ENCODE measurements around the gene DOCK3.

Gene DOCK3

GRCh38 chr3:51380601-51381332 is 706.0 kb downstream of the DOCK3 start:
- Histone ChIP-seq H3K27ac (replicated peaks) (no peak overlapping the region), H3K27me3 (ENCODE audit: insufficient read depth, poor library complexity, severe bottlenecking) (no peaks in the 10 kb centered on the region), H3K4me3 (replicated peaks; ENCODE audit: insufficient read depth, low read length) (no peak overlapping the region)
- TF ChIP-seq SPI1 (IDR thresholded peaks at IDR 0.05; ENCODE audit: borderline replicate concordance, low read depth) (no peak), POLR2AphosphoS5 (IDR thresholded peaks at IDR 0.05; ENCODE audit: low read depth) (no peak), REST (IDR thresholded peaks at IDR 0.05; ENCODE audit: insufficient replicate concordance, low read depth) (no peak), CTCF (IDR thresholded peaks at IDR 0.05; ENCODE audit: insufficient read depth, low read length) (no peak), GABPA (IDR thresholded peaks at IDR 0.05; ENCODE audit: low read depth) (no peak)
- DNase-seq (ENCODE audit: low read depth in 1 of 2, low spot score in 1 of 2), result no peak

GRCh38 chr3:51381333-51381705 is 706.6 kb downstream of the DOCK3 start:
- no peak overlapping the region for H3K4me3 ChIP-seq (replicated peaks; ENCODE audit: insufficient read depth, low read length)
- no peak for DNase-seq (ENCODE audit: low read depth in 1 of 2, low spot score in 1 of 2)
- H3K27me3 ChIP-seq (ENCODE audit: insufficient read depth, poor library complexity, severe bottlenecking), result no peaks in the 10 kb centered on the region
- TF ChIP-seq CTCF (IDR thresholded peaks at IDR 0.05; ENCODE audit: insufficient read depth, low read length), result no peak
- H3K27ac ChIP-seq (replicated peaks), result no peak overlapping the region

- no peak overlapping the region for H3K27ac ChIP-seq (replicated peaks)
- no peak for DNase-seq (ENCODE audit: low read depth in 1 of 2, low spot score in 1 of 2)
- H3K4me3 ChIP-seq (replicated peaks; ENCODE audit: insufficient read depth, low read length), result no peak overlapping the region
- TF ChIP-seq REST (IDR thresholded peaks at IDR 0.05; ENCODE audit: insufficient replicate concordance, low read depth) (no peak), GABPA (IDR thresholded peaks at IDR 0.05; ENCODE audit: low read depth) (no peak), POLR2AphosphoS5 (IDR thresholded peaks at IDR 0.05; ENCODE audit: low read depth) (no peak), CTCF (IDR thresholded peaks at IDR 0.05; ENCODE audit: insufficient read depth, low read length) (no peak)
- no peaks in the 10 kb centered on the region for H3K27me3 ChIP-seq (ENCODE audit: insufficient read depth, poor library complexity, severe bottlenecking)
Measured at GRCh38 chr3:51382076-51382745, 707.5 kb downstream of the DOCK3 start.

All from HL-60 (cell line).